ENCODE results near the gene CFAP45.

Gene CFAP45

DNA sequence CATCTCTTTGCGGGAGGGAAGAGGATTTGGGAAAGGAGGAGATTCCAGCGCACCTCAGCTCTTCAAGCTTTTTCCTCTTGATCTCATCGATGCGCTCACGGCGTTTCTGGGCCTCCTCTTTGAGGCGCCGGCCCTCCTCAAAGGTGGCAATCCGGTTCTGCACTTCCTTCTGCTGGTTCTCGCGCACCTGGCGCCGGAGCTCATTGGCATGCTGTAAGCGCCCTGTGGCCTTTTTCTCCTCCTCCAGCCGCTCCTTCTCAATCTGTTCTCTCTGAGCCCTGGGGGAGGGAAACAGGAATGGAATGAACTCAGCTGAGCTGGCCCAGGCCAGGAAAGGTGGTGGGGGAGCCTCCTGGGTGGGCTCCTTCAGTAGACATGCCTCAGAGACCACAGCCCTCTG, 27.1 kb downstream of the CFAP45 start:
- H3K4me3 ChIP-seq (ENCODE audit: low read depth, low read length) = no peak overlapping the region
- no peaks in the 10 kb centered on the region for H3K9me3 ChIP-seq (ENCODE audit: control insufficient read depth, insufficient read depth, low read length)
- peaks cover 2% of the 10 kb centered on the region for H3K4me1 ChIP-seq (ENCODE audit: control insufficient read depth, insufficient read depth, low read length)
- no peaks in the 10 kb centered on the region for H3K36me3 ChIP-seq (ENCODE audit: control insufficient read depth, insufficient read depth, low read length)
- no peak overlapping the region for H3K9ac ChIP-seq (ENCODE audit: low read depth, low read length)
- no peaks in the 10 kb centered on the region for H3K27me3 ChIP-seq (ENCODE audit: control insufficient read depth, insufficient read depth, low read length)

DNA sequence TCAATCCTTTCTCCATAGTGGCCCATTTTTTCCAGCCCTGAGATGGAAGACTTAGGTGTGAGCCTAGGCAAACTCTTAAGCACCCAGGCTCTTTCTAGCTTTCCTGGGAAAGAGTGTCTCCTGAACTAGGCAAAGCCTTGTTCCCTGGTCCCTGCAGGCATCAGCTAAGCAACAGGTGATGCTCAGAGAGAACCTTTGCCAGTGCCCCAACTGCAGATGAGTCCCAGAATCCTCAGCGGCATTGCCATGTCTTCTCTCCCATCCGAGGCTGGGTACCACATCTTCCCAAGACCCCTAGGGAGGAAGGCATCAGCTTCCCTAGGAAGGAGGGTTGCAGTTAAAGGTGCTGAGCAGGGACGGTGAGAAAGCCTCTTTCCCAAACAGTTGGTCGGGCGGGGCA, 29.3 kb downstream of the CFAP45 start:
- H3K36me3 ChIP-seq (ENCODE audit: control insufficient read depth, insufficient read depth, low read length) = no peaks in the 10 kb centered on the region
- no peak overlapping the region for H3K9ac ChIP-seq (ENCODE audit: low read depth, low read length)
- peaks cover 3% of the 10 kb centered on the region for H3K27me3 ChIP-seq (ENCODE audit: control insufficient read depth, insufficient read depth, low read length)
- H3K4me1 ChIP-seq (ENCODE audit: control insufficient read depth, insufficient read depth, low read length) = peaks cover 2% of the 10 kb centered on the region
- H3K9me3 ChIP-seq (ENCODE audit: control insufficient read depth, insufficient read depth, low read length) = no peaks in the 10 kb centered on the region
- H3K4me3 ChIP-seq (ENCODE audit: low read depth, low read length) = no peak overlapping the region

DNA sequence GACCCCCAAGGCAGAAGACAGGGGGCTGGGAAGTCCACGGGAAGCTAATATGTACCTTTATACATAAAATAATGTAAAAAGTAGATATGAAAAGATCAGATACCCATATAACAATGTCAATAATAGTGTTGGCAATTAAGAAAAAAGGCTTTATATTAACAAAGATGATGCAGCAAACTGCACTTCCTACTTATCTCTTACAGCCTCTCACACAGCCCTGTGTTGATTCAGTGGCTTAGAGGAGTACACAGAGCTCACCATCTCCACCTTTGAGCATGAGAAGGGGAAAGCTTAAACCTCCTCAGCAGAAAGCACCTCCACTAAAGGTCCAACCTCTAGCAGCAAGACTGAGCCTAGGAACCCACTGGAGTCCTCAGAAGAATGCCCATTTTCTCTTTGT, 30.4 kb downstream of the CFAP45 start:
- H3K9ac ChIP-seq (ENCODE audit: low read depth, low read length) = no peak overlapping the region
- peaks cover 2% of the 10 kb centered on the region for H3K4me1 ChIP-seq (ENCODE audit: control insufficient read depth, insufficient read depth, low read length)
- no peaks in the 10 kb centered on the region for H3K9me3 ChIP-seq (ENCODE audit: control insufficient read depth, insufficient read depth, low read length)

DNA sequence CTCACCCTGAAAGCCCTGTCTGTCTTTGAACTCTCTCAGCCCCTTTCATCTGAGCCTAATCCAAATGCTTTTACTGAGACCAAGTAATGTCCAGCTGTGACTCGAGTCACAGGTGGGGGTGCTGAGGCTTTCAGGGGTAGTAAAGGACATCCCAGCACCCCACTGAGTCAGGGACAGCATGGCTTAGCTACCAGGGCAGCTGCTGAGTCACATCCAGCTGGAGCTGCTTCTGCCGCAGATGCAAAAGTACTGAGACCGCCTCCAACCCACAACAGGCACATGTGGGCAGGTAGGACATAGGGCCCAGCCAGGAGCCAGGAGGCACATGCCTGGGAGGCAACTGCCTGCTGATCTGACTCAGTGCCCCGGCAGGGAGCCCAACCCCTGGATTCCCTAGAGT, 30.8 kb downstream of the CFAP45 start:
- Histone ChIP-seq H3K9me3 (ENCODE audit: control insufficient read depth, insufficient read depth, low read length) (no peaks in the 10 kb centered on the region), H3K4me1 (ENCODE audit: control insufficient read depth, insufficient read depth, low read length) (peaks cover 2% of the 10 kb centered on the region), H3K4me3 (ENCODE audit: low read depth, low read length) (no peak overlapping the region), H3K36me3 (ENCODE audit: control insufficient read depth, insufficient read depth, low read length) (no peaks in the 10 kb centered on the region), H3K27me3 (ENCODE audit: control insufficient read depth, insufficient read depth, low read length) (peaks cover 3% of the 10 kb centered on the region), H3K9ac (ENCODE audit: low read depth, low read length) (no peak overlapping the region)

More for the DNA sequence above, 30.4 kb downstream of the CFAP45 start:
- Histone ChIP-seq H3K27me3 (ENCODE audit: control insufficient read depth, insufficient read depth, low read length) (peaks cover 3% of the 10 kb centered on the region), H3K36me3 (ENCODE audit: control insufficient read depth, insufficient read depth, low read length) (no peaks in the 10 kb centered on the region), H3K4me3 (ENCODE audit: low read depth, low read length) (no peak overlapping the region)

DNA sequence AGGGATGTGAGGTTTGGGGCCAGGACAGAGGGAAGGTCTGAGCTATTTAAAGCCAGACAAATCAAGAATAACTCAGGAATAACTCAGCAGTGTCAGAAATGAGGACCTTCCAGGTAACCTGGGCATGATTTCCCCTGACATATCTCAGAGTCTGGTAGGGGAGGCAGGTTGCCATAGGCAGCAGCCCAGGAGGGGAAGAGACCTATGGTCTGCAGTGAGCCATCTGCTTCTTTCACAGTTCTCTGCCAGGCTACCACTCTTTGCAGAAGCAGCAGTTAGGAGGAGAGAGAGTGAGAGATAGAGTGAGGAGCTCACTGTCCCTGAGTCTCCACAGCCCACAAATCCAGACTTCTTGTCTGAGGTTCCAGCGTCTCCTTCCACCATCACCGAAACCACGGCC, 31.2 kb downstream of the CFAP45 start:
- peaks cover 2% of the 10 kb centered on the region for H3K4me1 ChIP-seq (ENCODE audit: control insufficient read depth, insufficient read depth, low read length)
- H3K4me3 ChIP-seq (ENCODE audit: low read depth, low read length) = no peak overlapping the region
- H3K9ac ChIP-seq (ENCODE audit: low read depth, low read length) = no peak overlapping the region

DNA sequence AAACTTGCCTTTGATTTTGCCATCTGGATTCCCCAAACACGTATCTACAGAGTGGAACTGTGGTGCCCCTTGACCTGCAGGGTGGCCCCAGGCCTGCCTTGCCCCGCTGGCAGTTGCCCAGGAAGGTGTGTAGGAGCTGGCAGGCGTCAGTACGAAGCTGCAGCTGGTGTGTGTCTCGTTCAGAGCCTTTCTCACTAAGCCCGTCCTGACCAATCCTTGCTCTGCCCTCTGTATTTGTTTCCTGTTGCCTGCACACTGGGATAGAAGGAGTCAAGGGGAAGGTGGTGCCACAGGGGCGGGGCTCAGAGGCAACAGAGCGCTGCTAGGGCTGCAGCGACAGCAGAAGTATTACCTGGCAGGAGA, 32.3 kb downstream of the CFAP45 start:
- Histone ChIP-seq H3K36me3 (ENCODE audit: control insufficient read depth, insufficient read depth, low read length) (no peaks in the 10 kb centered on the region), H3K4me1 (ENCODE audit: control insufficient read depth, insufficient read depth, low read length) (peaks cover 2% of the 10 kb centered on the region), H3K9ac (ENCODE audit: low read depth, low read length) (no peak overlapping the region), H3K27me3 (ENCODE audit: control insufficient read depth, insufficient read depth, low read length) (peaks cover 3% of the 10 kb centered on the region), H3K4me3 (ENCODE audit: low read depth, low read length) (no peak overlapping the region), H3K9me3 (ENCODE audit: control insufficient read depth, insufficient read depth, low read length) (no peaks in the 10 kb centered on the region)

More for the DNA sequence above, 31.2 kb downstream of the CFAP45 start:
- H3K9me3 ChIP-seq (ENCODE audit: control insufficient read depth, insufficient read depth, low read length) = no peaks in the 10 kb centered on the region
- H3K27me3 ChIP-seq (ENCODE audit: control insufficient read depth, insufficient read depth, low read length) = peaks cover 3% of the 10 kb centered on the region
- H3K36me3 ChIP-seq (ENCODE audit: control insufficient read depth, insufficient read depth, low read length) = no peaks in the 10 kb centered on the region

DNA sequence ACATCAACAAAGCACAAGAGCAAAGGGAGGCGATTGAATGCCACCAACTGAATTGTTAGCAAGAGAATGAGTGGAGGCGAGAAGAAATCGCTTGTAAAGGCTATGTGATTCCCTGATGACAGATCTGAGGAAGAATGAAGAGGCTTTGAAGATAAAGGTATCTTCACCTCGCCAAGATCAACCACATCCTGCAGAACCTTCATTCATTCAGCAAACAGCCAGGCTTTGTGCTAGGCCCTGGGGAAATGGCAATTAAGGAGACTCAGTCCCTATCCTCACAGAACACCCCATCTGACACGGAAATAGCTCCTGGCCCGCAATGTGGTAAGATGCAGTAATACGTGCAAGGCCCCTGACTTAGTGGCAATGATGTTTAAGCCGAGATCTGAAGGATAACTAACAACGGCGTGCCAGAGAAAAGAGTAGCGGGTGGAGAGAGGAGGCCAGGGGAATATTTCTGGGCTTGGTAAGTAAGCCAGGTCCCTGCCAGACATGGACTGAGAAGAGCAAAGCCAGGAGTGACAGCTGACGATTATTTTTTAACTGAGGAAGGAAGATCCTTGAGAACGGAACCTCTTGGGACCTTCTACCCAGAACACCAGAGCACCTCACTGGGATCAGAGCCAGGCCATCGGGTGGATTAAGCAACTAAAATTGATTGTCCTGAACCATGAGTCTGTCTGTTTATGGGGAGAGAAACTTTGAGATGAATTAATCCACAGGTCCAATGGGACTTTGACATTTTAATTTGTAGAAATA, 32.9 kb downstream of the CFAP45 start:
- H3K4me1 ChIP-seq (ENCODE audit: control insufficient read depth, insufficient read depth, low read length) = peaks cover 2% of the 10 kb centered on the region
- no peaks in the 10 kb centered on the region for H3K9me3 ChIP-seq (ENCODE audit: control insufficient read depth, insufficient read depth, low read length)
- H3K36me3 ChIP-seq (ENCODE audit: control insufficient read depth, insufficient read depth, low read length) = no peaks in the 10 kb centered on the region
- H3K27me3 ChIP-seq (ENCODE audit: control insufficient read depth, insufficient read depth, low read length) = peaks cover 3% of the 10 kb centered on the region
- no peak overlapping the region for H3K9ac ChIP-seq (ENCODE audit: low read depth, low read length)
- H3K4me3 ChIP-seq (ENCODE audit: low read depth, low read length) = no peak overlapping the region

DNA sequence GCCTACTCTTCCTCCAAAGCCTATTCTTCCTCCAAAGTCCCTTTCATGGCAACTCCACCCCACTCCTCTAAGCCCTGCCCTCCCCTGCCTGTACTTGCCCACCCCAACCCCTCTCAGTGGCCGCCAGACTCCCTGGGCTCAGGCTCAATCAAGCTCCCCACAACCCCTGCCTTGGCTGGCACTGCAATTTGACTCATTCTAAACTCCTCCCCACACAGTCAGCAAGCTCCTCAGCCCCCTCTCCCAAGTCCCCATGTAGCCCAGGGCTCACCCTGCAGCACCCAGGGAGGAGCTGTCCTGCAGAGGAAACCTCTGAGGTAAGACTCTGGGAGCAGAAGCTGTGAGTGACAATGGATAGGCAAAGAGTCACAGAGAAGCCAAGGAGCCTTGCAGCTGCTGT, 33.9 kb downstream of the CFAP45 start:
- H3K4me1 ChIP-seq (ENCODE audit: control insufficient read depth, insufficient read depth, low read length) = peaks cover 2% of the 10 kb centered on the region
- H3K4me3 ChIP-seq (ENCODE audit: low read depth, low read length) = no peak overlapping the region
- H3K36me3 ChIP-seq (ENCODE audit: control insufficient read depth, insufficient read depth, low read length) = no peaks in the 10 kb centered on the region
- H3K9me3 ChIP-seq (ENCODE audit: control insufficient read depth, insufficient read depth, low read length) = no peaks in the 10 kb centered on the region
- H3K27me3 ChIP-seq (ENCODE audit: control insufficient read depth, insufficient read depth, low read length) = peaks cover 3% of the 10 kb centered on the region
- H3K9ac ChIP-seq (ENCODE audit: low read depth, low read length) = no peak overlapping the region

DNA sequence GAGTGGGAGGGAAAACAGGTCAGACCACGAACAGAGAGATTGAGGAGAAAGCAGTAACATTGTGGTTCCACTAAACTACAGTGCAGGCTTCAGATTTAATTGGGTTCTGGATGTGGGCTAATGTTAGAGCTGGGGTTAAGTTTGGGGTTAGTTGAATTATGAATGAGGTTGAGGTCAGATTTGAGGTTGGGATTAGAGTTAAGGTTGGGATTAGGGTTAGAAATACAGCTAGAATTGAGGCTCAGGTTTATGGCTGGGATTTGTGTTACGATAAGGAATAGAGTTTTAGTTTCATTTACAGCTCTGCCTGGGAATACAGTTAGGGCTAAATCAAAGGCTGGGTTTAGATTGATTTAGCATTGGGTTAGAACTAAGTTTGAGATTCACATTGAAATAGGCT, 35.7 kb downstream of the CFAP45 start:
- no peaks in the 10 kb centered on the region for H3K9me3 ChIP-seq (ENCODE audit: control insufficient read depth, insufficient read depth, low read length)
- H3K27me3 ChIP-seq (ENCODE audit: control insufficient read depth, insufficient read depth, low read length) = peaks cover 3% of the 10 kb centered on the region
- no peak overlapping the region for H3K9ac ChIP-seq (ENCODE audit: low read depth, low read length)
- H3K4me3 ChIP-seq (ENCODE audit: low read depth, low read length) = no peak overlapping the region
- peaks cover 2% of the 10 kb centered on the region for H3K4me1 ChIP-seq (ENCODE audit: control insufficient read depth, insufficient read depth, low read length)
- H3K36me3 ChIP-seq (ENCODE audit: control insufficient read depth, insufficient read depth, low read length) = no peaks in the 10 kb centered on the region

DNA sequence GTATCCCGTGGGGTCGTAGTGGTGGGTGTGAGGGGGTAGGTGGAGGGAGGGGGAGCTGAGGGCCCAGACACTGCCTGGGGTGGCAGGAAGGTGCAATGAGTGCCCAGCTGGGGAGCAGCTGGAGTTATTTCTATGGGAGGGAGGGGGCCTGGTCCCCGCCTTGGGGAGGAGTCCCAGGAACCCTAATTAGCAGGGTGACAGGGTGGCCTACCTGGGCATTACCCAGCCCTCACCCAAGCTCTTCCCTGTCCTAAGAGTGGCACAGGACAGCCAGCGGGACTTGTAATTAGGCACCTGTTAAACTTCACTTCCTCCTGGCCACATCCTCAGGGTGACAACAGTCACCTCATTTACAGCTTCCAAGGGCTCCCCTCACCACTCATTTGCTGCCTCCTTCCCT, 37.4 kb downstream of the CFAP45 start, which contains the start of gene VSIG8:
Gene VSIG8 (minus strand): TSS at position 101 of the 400 bp plus-strand sequence. CDS start 136 bp downstream, outside the sequence.
- Histone ChIP-seq H3K27me3 (ENCODE audit: control insufficient read depth, insufficient read depth, low read length) (peaks cover 9% of the 10 kb centered on the region), H3K4me1 (ENCODE audit: control insufficient read depth, insufficient read depth, low read length) (no peaks in the 10 kb centered on the region), H3K4me3 (ENCODE audit: low read depth, low read length) (no peak within 1 kb of the TSS), H3K36me3 (ENCODE audit: control insufficient read depth, insufficient read depth, low read length) (no peaks in the 10 kb centered on the region), H3K9me3 (ENCODE audit: control insufficient read depth, insufficient read depth, low read length) (no peaks in the 10 kb centered on the region), H3K9ac (ENCODE audit: low read depth, low read length) (no peak within 1 kb of the TSS)

DNA sequence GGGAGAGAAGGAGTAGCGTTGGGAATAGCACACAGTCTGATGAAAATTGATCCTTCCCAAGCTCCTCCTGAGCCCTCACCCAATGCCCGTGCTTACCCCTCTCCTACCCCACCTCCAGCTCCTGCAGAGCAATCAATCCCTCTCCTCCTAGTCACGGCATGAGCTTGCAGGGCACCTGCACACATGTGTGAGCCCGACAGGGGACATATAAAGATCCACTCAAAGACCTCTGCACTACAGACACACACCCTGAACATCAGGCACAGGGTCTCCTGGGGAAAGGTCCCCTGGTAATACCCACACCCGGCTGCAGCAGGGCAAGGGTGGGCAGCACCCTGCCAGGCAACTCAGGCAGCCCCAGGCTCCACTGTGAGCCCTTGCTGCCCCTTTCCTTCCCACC, 37.9 kb downstream of the CFAP45 start:
- no peaks in the 10 kb centered on the region for H3K4me1 ChIP-seq (ENCODE audit: control insufficient read depth, insufficient read depth, low read length)
- H3K9me3 ChIP-seq (ENCODE audit: control insufficient read depth, insufficient read depth, low read length) = no peaks in the 10 kb centered on the region
- H3K36me3 ChIP-seq (ENCODE audit: control insufficient read depth, insufficient read depth, low read length) = no peaks in the 10 kb centered on the region
- H3K27me3 ChIP-seq (ENCODE audit: control insufficient read depth, insufficient read depth, low read length) = peaks cover 9% of the 10 kb centered on the region
- H3K4me3 ChIP-seq (ENCODE audit: low read depth, low read length) = no peak overlapping the region
- H3K9ac ChIP-seq (ENCODE audit: low read depth, low read length) = no peak overlapping the region

DNA sequence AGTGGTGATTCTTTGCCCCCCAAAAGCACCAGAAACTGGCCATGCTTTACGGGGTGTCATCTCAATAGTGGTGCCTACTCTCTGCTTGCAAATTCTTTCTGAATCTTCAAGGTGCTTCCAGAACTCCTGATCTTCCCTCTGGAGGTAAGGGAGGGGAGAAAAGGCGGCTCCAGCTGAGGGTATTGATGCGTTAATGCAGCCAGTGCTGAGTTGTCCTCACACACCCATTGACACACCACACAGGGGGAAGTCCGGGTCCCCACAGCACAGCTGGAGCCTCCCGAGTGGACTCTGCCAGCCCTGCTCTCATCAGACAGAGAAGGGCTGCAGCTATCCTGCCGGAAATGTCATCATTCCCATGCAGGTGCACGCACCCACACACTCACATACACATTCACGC, 38.7 kb downstream of the CFAP45 start:
- H3K4me1 ChIP-seq (ENCODE audit: control insufficient read depth, insufficient read depth, low read length) = no peaks in the 10 kb centered on the region
- peaks cover 13% of the 10 kb centered on the region for H3K27me3 ChIP-seq (ENCODE audit: control insufficient read depth, insufficient read depth, low read length)
- no peaks in the 10 kb centered on the region for H3K9me3 ChIP-seq (ENCODE audit: control insufficient read depth, insufficient read depth, low read length)
- H3K36me3 ChIP-seq (ENCODE audit: control insufficient read depth, insufficient read depth, low read length) = no peaks in the 10 kb centered on the region
- no peak overlapping the region for H3K9ac ChIP-seq (ENCODE audit: low read depth, low read length)
- H3K4me3 ChIP-seq (ENCODE audit: low read depth, low read length) = no peak overlapping the region
